GM19043 (cell line): Measurements from ENCODE around the gene COLEC12.

Source experiments
- ATAC-seq: cut with Tn5 transposase; IDR thresholded peaks from one replicate; pipeline ENCODE4 v1.9.1; 2021; ENCODE audit warnings: low read depth; ENCODE audit not compliant: unreplicated experiment

COLEC12 gene

GRCh38 chr18:448116-448790 lies 52.2 kb downstream of the COLEC12 start:
- ATAC-seq = no peak

GRCh38 chr18:446941-447560 lies 53.5 kb downstream of the COLEC12 start:
- no peak for ATAC-seq

GRCh38 chr18:445055-445454 lies 55.4 kb downstream of the COLEC12 start:
- no peak for ATAC-seq

- no peak for ATAC-seq
Measured at GRCh38 chr18:438571-438970, 61.9 kb downstream of the COLEC12 start.

GRCh38 chr18:435940-436339 lies 64.6 kb downstream of the COLEC12 start:
- no peak for ATAC-seq

- ATAC-seq = no peak
Measured at GRCh38 chr18:434410-434809, 66.1 kb downstream of the COLEC12 start.

GRCh38 chr18:433960-434359 lies 66.5 kb downstream of the COLEC12 start:
- no peak for ATAC-seq

GRCh38 chr18:433298-433697 lies 67.2 kb downstream of the COLEC12 start:
- no peak for ATAC-seq

- no peak for ATAC-seq
Measured at GRCh38 chr18:432791-433190, 67.7 kb downstream of the COLEC12 start.

GRCh38 chr18:429030-429429 lies 71.5 kb downstream of the COLEC12 start:
- no peak for ATAC-seq

GRCh38 chr18:427005-427404 lies 73.5 kb downstream of the COLEC12 start:
- no peak for ATAC-seq

GRCh38 chr18:425106-425745 lies 75.3 kb downstream of the COLEC12 start:
- ATAC-seq = no peak

GRCh38 chr18:424668-425067 lies 75.8 kb downstream of the COLEC12 start:
- no peak for ATAC-seq

GRCh38 chr18:424071-424661 lies 76.3 kb downstream of the COLEC12 start:
- no peak for ATAC-seq

- ATAC-seq = no peak
Measured at GRCh38 chr18:422966-423365, 77.5 kb downstream of the COLEC12 start.

- no peak for ATAC-seq
Measured at GRCh38 chr18:421247-422155, 79.0 kb downstream of the COLEC12 start.

GRCh38 chr18:420661-421246 lies 79.7 kb downstream of the COLEC12 start:
- ATAC-seq = no peak

GRCh38 chr18:419541-420175 lies 80.8 kb downstream of the COLEC12 start:
- no peak for ATAC-seq

GRCh38 chr18:417495-417894 lies 83.0 kb downstream of the COLEC12 start:
- ATAC-seq = no peak

- ATAC-seq = no peak
Measured at GRCh38 chr18:416930-417329, 83.6 kb downstream of the COLEC12 start.
